Activated CD8-positive, alpha-beta memory T cell treated with anti-CD3 and anti-CD28 coated beads, Interleukin-2, amount 50 U/mL, for 1 hour (primary cell): Measurements from ENCODE around the gene DAD1.

ENCODE experiments used
- DNase-seq: peaks from one replicate; pipeline ENCODE4 v3.0.0-alpha.2; 2020; ENCODE audit errors: extremely low read depth

The DAD1 gene

GRCh38 chr14:22518073-22518472, 71.0 kb downstream of the DAD1 start:
- no peak for DNase-seq

GRCh38 chr14:22517117-22517720, 71.8 kb downstream of the DAD1 start:
- no peak for DNase-seq

DNA sequence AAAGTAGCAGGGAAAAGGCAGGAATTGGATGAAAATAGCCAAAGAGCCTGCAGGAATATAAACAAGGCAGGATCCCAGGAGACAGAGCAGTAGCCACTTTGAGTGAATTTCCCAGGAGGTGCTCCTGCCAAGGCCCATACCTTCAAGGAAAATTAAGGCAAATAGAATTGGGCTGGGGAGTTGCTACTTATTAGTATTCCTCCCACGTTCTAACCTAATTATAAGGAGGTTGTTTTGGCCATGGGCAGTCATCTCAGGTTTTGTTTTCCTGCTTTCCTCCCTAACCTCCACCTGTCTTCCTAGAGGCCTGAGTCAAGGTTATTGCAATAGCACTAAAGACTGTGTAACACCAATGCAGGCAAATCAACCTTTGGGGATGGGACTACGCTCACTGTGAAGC, 73.1 kb downstream of the DAD1 start:
- DNase-seq, result no peak
